A673 (cell line): Measurements from ENCODE around the gene AGMO. TPM values are rescaled to one million over a fixed set of nuclear protein-coding genes. Genes with fewer than 3 reads are reported as not detected.

Experiments used
- BruUV-seq: library from RNA; stranded (reverse); fragments of 400-500 nt; replicated peaks from 2 replicates; lab custom pipeline; 2021; lab: Mats Ljungman, UMichigan
- CTCF ChIA-PET: fragments of 300-600 bp; sonication (Branson Sonifier 250); formaldehyde crosslinking; loops from one replicate; lab custom pipeline; 2022; ENCODE audit warnings: antibody characterized with exemption; lab: Charles Lee
- POLR2A ChIA-PET: fragments of 300-600 bp; sonication (Branson Sonifier 250); formaldehyde crosslinking; loops from one replicate; lab custom pipeline; 2022; ENCODE audit warnings: antibody characterized with exemption; ENCODE audit not compliant: low non-redundant PET; lab: Charles Lee
- DNase-seq: peaks from one replicate; pipeline ENCODE4 v3.0.0-alpha.2; 2015; ENCODE audit warnings: low spot score
- H3K27ac ChIP-seq: fragments of 200-600 bp; sonication (generic); 2 replicates; pipeline ENCODE4 v1.5.1; 2016; ENCODE audit warnings: mixed run types, low read depth, mild to moderate bottlenecking, mixed read lengths, antibody characterized with exemption, low read length; ENCODE audit not compliant: poor library complexity, severe bottlenecking
- H3K27me3 ChIP-seq: fragments of 200-600 bp; sonication (generic); replicated peaks from 2 replicates; pipeline ENCODE4 v1.6.1; 2017; ENCODE audit warnings: mixed run types, low read depth, mild to moderate bottlenecking, mixed read lengths, antibody characterized with exemption, low read length; ENCODE audit not compliant: insufficient read depth, poor library complexity
- H3K36me3 ChIP-seq: fragments of 200-600 bp; sonication (generic); 2 replicates; pipeline ENCODE4 v1.6.1; 2016; ENCODE audit warnings: mixed run types, mild to moderate bottlenecking, mixed read lengths, antibody characterized with exemption, low read length; ENCODE audit not compliant: insufficient read depth, poor library complexity, severe bottlenecking
- H3K4me1 ChIP-seq: fragments of 200-600 bp; sonication (generic); 2 replicates; pipeline ENCODE4 v1.6.1; 2017; ENCODE audit warnings: mixed run types, mild to moderate bottlenecking, mixed read lengths, antibody characterized with exemption, low read length; ENCODE audit not compliant: insufficient read depth, poor library complexity, severe bottlenecking
- H3K4me3 ChIP-seq: fragments of 200-600 bp; sonication (generic); 2 replicates; pipeline ENCODE4 v1.5.1; 2016; ENCODE audit warnings: low read depth, mixed run types, mild to moderate bottlenecking, mixed read lengths, low read length; ENCODE audit not compliant: poor library complexity, severe bottlenecking
- H3K9me3 ChIP-seq: fragments of 200-600 bp; sonication (generic); 2 replicates; pipeline ENCODE4 v1.6.1; 2016; ENCODE audit warnings: mixed run types, low read depth, mild to moderate bottlenecking, mixed read lengths, antibody characterized with exemption, low read length; ENCODE audit not compliant: poor library complexity, severe bottlenecking
- CTCF ChIP-seq: fragments of 300-800, 200-600 bp; sonication (generic); conservative IDR thresholded peaks from 2 replicates; pipeline ENCODE4 v1.5.1; 2017; ENCODE audit warnings: low read depth, mild to moderate bottlenecking, antibody characterized with exemption, low read length, moderate library complexity, mixed read lengths
- EZH2 ChIP-seq: fragments of 200-600 bp; sonication (generic); IDR thresholded peaks from 2 replicates; pipeline ENCODE4 v1.6.1; 2017; ENCODE audit warnings: borderline replicate concordance, low read depth, mild to moderate bottlenecking, mixed read lengths, antibody characterized with exemption, low read length; ENCODE audit not compliant: poor library complexity, severe bottlenecking
- intact Hi-C: fragments of 100-400 bp; cut with micrococcal nuclease; formaldehyde crosslinking; loops from one replicate; pipeline ENCODE4 v1.10.0; 2022; ENCODE audit not compliant: unreplicated experiment
- total RNA-seq: library from RNA; stranded (reverse); gene quantifications from 2 replicates; pipeline ENCODE4 v1.2.3, GENCODE V29; 2021

Gene AGMO
- total RNA-seq, 1 experiment from 2014 or later = not detected

GRCh38 chr7:15567652-15568051 is 5.8 kb upstream of the AGMO start:
- Histone ChIP-seq H3K4me3 (no peak overlapping the region), H3K27ac (no peak overlapping the region), H3K36me3 (no peaks in the 10 kb centered on the region), H3K27me3 (no peaks in the 10 kb centered on the region), H3K4me1 (peaks cover 6% of the 10 kb centered on the region), H3K9me3 (no peaks in the 10 kb centered on the region)
- no TSS peak for BruUV-seq
- CTCF ChIA-PET = no interaction called here
- TF ChIP-seq EZH2 = no peak
- no peak for TF ChIP-seq CTCF
- no peak for DNase-seq
- intact Hi-C loops = no loop called here
- POLR2A ChIA-PET = no interaction called here

- Histone ChIP-seq H3K27me3 (no peaks in the 10 kb centered on the region), H3K27ac (no peak overlapping the region), H3K4me1 (peaks cover 7% of the 10 kb centered on the region), H3K4me3 (no peak overlapping the region), H3K36me3 (no peaks in the 10 kb centered on the region), H3K9me3 (no peaks in the 10 kb centered on the region)
- intact Hi-C loops = no loop called here
- TF ChIP-seq EZH2 = no peak
- TF ChIP-seq CTCF = no peak
- no TSS peak for BruUV-seq
- POLR2A ChIA-PET = no interaction called here
- DNase-seq = no peak
- CTCF ChIA-PET = no interaction called here
Observed at GRCh38 chr7:15567036-15567435, 5.2 kb upstream of the AGMO start.

GRCh38 chr7:15566476-15566875 is 4.7 kb upstream of the AGMO start:
- POLR2A ChIA-PET = no interaction called here
- CTCF ChIA-PET = no interaction called here
- DNase-seq = no peak

More at GRCh38 chr7:15566476-15566875, 4.7 kb upstream of the AGMO start:
- Histone ChIP-seq H3K4me1 (peaks cover 10% of the 10 kb centered on the region), H3K27me3 (no peaks in the 10 kb centered on the region), H3K4me3 (no peak overlapping the region), H3K27ac (no peak overlapping the region), H3K9me3 (no peaks in the 10 kb centered on the region), H3K36me3 (no peaks in the 10 kb centered on the region)
- intact Hi-C loops = no loop called here
- TF ChIP-seq EZH2 (no peak), CTCF (no peak)
- no TSS peak for BruUV-seq
